Ovary (tissue), 9 donors: ENCODE results near the gene SNTB2. TPM values are rescaled to one million over a fixed set of nuclear protein-coding genes. Genes with fewer than 3 reads are reported as not detected.

Source experiments
- DNase-seq, 5 donors: peaks; one replicate each; pipeline ENCODE4 v3.0.0-alpha.2; 2019 to 2020
- H3K27ac ChIP-seq, 2 donors: fragments of 200-600 bp; one replicate each; pipeline versions ENCODE4 v1.5.1 to v1.8.0; 2019 to 2022
- H3K27me3 ChIP-seq: fragments of 200-600 bp; one replicate; pipeline ENCODE4 v1.8.0; 2022
- H3K36me3 ChIP-seq: fragments of 200-600 bp; sonication (generic); one replicate; pipeline ENCODE4 v1.5.1; 2019
- H3K4me1 ChIP-seq: one replicate; pipeline ENCODE4 v1.8.1; 2013; ENCODE audit warnings: mild to moderate bottlenecking, moderate library complexity; ENCODE audit not compliant: insufficient read depth
- H3K4me3 ChIP-seq: fragments of 200-600 bp; sonication (generic); one replicate; pipeline ENCODE4 v1.5.1; 2017
- H3K9me3 ChIP-seq, 2 donors: fragments of 200-600 bp in 1 of 2; sonication (generic) in 1 of 2; one replicate each; pipeline versions ENCODE4 v1.5.1 to v1.8.1; 2013 to 2019; ENCODE audit warnings: mild to moderate bottlenecking in 1 of 2, moderate library complexity in 1 of 2
- EP300 ChIP-seq: sonication (generic); formaldehyde crosslinking; IDR thresholded peaks from one replicate; pipeline ENCODE4 v1.6.1; 2017; ENCODE audit warnings: antibody characterized with exemption
- POLR2A ChIP-seq: fragments of 450-650 bp; IDR thresholded peaks from one replicate; pipeline ENCODE4 v1.6.1; 2017; ENCODE audit warnings: antibody characterized with exemption, mild to moderate bottlenecking, moderate library complexity
- WGBS, 3 donors: extraction: QIAGEN DNeasy Blood & Tissue Kit in 1 of 3; methylation state at CpG; one replicate each; pipeline versions ENCODE4 v1.1.5 to v1.1.7; 2013 to 2017; 5-methylcytosine and 5-hydroxymethylcytosine counted together
- intact Hi-C, 4 donors: fragments of 100-400 bp; cut with DNase I; formaldehyde crosslinking; loops; one replicate each; pipeline versions ENCODE4 v1.11.0 to v1.15.1; 2022 to 2023
- polyA plus RNA-seq, 2 donors: library from polyadenylated mRNA; stranded (reverse); fragments of 200-250 nt in 1 of 2; fragments of 350-450 nt in 1 of 2; fragmentation: Illumina TruSeq in 1 of 2; extraction: RNeasy Lipid Tissue Mini Kit (QIAGEN cat#74804) in 1 of 2; gene quantifications; one replicate each; pipeline ENCODE4 v1.2.3, GENCODE V29; 2013 to 2014
- total RNA-seq, 7 donors: library from RNA; depleted of rRNA in 2 of 7; stranded (reverse); fragments of >200 nt in 2 of 7; fragmentation: NEBNext Ultra II Directional in 3 of 7; extraction: Animal tissue kit (Norgen Biotek cat#: 25700) in 3 of 7; gene quantifications; one replicate each; pipeline versions ENCODE4 v1.1.0 to v1.2.4, GENCODE V29; 2016 to 2023
- TF ChIP-seq, protein P1 (sequence below), 3 donors: fragments of 450-650 bp in 2 of 3; fragments of 200-600 bp in 1 of 3; IDR thresholded peaks; one replicate each; pipeline versions ENCODE4 v1.5.1 to v1.8.0; 2016 to 2022; ENCODE audit warnings: antibody characterized with exemption in 3 of 3, mild to moderate bottlenecking in 1 of 3
- donor health status: DM: no; HTN: no; CAD: no; lungs with moderate emphysema.
- donor health status: DM: no; HTN: no; CAD: no.
- donor health status: Bipolar disorder and iron deficiency.
- donor health status: DM: yes; HTN: yes; CAD: no.
- donor health status: DM: no; HTN: no; CAD: no.
- donor health status: DM: yes; HTN: yes; CAD: no.

Gene SNTB2
- total and polyA plus RNA-seq, 9 donors, result 9.4 to 51.8 (median 36.9) TPM

DNA sequence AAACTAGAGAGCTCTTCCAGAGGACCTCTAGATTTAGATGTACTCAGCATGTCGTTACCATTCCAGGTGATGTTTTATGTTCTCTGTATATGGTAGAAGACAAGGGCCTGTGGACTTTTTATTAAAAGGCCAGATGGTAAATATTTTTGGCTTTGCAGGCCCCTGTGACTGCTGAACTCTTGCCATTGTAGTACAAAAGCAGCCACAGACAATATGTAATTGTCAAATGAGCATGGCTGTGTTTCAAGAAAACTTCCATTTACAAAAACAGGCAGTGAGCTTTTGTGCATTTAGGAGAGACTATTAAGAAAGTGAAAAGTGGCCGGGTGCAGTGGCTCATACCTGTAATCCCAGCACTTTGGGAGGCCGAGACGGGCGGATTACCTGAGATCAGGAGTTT, 157.2 kb downstream of the SNTB2 start:
- no peak for TF ChIP-seq EP300
- TF ChIP-seq, protein P1, sequence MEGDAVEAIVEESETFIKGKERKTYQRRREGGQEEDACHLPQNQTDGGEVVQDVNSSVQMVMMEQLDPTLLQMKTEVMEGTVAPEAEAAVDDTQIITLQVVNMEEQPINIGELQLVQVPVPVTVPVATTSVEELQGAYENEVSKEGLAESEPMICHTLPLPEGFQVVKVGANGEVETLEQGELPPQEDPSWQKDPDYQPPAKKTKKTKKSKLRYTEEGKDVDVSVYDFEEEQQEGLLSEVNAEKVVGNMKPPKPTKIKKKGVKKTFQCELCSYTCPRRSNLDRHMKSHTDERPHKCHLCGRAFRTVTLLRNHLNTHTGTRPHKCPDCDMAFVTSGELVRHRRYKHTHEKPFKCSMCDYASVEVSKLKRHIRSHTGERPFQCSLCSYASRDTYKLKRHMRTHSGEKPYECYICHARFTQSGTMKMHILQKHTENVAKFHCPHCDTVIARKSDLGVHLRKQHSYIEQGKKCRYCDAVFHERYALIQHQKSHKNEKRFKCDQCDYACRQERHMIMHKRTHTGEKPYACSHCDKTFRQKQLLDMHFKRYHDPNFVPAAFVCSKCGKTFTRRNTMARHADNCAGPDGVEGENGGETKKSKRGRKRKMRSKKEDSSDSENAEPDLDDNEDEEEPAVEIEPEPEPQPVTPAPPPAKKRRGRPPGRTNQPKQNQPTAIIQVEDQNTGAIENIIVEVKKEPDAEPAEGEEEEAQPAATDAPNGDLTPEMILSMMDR (IDR thresholded peaks at IDR 0.05), result no peak
- no peak for DNase-seq
- H3K27me3 ChIP-seq, result no peaks in the 10 kb centered on the region
- peaks cover 6% of the 10 kb centered on the region for H3K4me1 ChIP-seq
- no peak overlapping the region for H3K4me3 ChIP-seq
- H3K9me3 ChIP-seq, result no peaks in the 10 kb centered on the region
- intact Hi-C loops, result no loop called here
- WGBS, 3 donors, result 91 to 94% (median 92%) methylated on average over 5 of the region's 5 CpGs
- H3K27ac ChIP-seq, result no peak overlapping the region
- H3K36me3 ChIP-seq, result no peaks in the 10 kb centered on the region

DNA sequence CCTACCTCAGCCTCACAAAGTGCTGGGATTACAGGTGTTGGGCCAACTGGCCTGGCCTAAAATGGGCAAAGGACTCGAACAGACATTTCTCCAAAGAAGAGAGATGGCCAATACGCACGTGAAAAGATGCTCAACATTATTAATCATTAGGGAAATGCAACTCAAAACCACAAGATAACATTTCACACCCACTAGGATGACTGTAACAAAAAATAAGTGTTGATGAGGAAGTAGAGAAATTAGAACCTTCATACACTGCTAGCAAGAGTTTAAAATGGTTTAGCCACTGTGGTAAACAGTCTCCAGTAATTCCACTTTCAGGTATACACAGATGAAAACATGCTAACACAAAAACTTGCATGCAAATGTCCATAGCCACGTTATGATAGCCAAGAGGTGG, 159.0 kb downstream of the SNTB2 start:
- no peaks in the 10 kb centered on the region for H3K36me3 ChIP-seq
- no peak for DNase-seq
- no peak for TF ChIP-seq EP300
- TF ChIP-seq POLR2A, result no peak
- TF ChIP-seq, protein P1 (IDR thresholded peaks at IDR 0.05), result no peak
- intact Hi-C loops, result no loop called here
- H3K27ac ChIP-seq, result no peak overlapping the region
- H3K27me3 ChIP-seq, result no peaks in the 10 kb centered on the region
- H3K9me3 ChIP-seq, result no peaks in the 10 kb centered on the region
- H3K4me1 ChIP-seq, result no peaks in the 10 kb centered on the region
- 73 to 80% (median 77%) methylated on average over 4 of the region's 4 CpGs for WGBS, 3 donors
- H3K4me3 ChIP-seq, result no peak overlapping the region

DNA sequence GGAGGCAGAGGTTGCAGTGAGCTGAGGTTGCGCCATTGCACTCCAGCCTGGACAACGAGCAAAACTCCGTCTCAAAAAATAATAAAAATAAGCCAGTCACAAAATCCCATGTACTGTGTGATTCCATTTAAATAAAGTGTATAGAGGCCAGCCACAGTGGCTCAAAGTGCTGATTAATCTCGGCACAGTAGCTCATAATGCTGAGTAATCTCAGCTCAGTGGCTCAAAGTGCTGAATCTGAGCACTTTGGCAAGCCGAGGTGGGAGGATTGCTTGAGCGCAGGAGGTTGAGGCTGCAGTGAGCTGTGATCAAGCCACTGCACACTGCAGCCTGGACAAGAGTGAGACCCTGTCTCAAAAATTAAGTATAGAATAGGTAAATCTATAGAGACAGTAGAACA, 159.7 kb downstream of the SNTB2 start:
- H3K27ac ChIP-seq, result no peak overlapping the region
- H3K9me3 ChIP-seq, result no peaks in the 10 kb centered on the region
- H3K4me1 ChIP-seq, result no peaks in the 10 kb centered on the region
- no peaks in the 10 kb centered on the region for H3K36me3 ChIP-seq
- WGBS, 3 donors, result 81 to 84% (median 84%) methylated on average over 6 of the region's 6 CpGs
- intact Hi-C loops, result no loop called here
- H3K27me3 ChIP-seq, result no peaks in the 10 kb centered on the region
- TF ChIP-seq, protein P1 (IDR thresholded peaks at IDR 0.05), result no peak
- TF ChIP-seq POLR2A, result no peak
- TF ChIP-seq EP300, result no peak
- H3K4me3 ChIP-seq, result no peak overlapping the region
- no peak for DNase-seq

DNA sequence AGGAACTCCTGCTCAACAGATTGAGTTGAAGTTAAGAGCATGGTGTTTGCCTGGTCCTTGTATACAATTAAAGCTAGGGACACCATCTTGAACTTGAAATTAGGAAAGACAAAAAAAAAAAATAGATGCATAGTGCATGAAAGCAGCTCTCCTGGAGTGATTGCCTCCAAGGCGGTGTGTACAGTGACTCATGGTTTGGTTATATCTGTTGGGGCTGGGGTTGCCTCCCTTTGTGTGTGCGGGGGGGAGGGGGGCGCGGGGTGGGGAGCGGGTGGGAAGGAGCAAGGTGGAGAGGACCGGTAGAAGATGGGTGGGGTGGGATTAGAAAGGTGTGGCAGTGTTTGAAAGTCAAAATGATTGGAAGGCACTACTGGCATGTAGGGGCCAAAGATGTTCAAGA, 161.3 kb downstream of the SNTB2 start:
- Histone ChIP-seq H3K4me1 (no peaks in the 10 kb centered on the region), H3K36me3 (no peaks in the 10 kb centered on the region), H3K4me3 (no peak overlapping the region), H3K27ac (no peak overlapping the region), H3K27me3 (no peaks in the 10 kb centered on the region), H3K9me3 (no peaks in the 10 kb centered on the region)
- no peak for TF ChIP-seq EP300
- TF ChIP-seq, protein P1 (IDR thresholded peaks at IDR 0.05), result no peak
- no peak for TF ChIP-seq POLR2A
- intact Hi-C loops, result no loop called here
- DNase-seq, result no peak
- WGBS, 3 donors, result 90 to 94% (median 92%) methylated on average over 6 of the region's 6 CpGs

DNA sequence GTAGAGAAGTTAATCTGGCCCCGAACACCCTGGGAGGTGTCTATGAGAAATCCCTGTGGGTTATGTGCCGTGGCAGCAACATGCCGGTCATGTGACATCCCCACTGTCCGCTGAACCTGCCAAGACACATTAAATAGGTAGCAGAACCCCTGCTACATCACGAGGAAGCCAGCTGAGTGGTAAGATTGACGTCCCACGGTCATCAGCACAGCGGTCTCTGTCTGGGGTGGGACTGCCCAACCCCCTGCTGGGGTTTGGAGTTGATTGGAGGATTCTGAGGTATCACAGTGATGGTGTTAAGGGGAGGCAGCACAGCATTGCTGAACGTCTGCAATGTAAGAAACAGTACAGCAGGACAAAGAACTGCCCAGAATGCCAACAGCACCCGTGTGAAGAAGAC, 162.6 kb downstream of the SNTB2 start:
- no peak overlapping the region for H3K27ac ChIP-seq
- H3K36me3 ChIP-seq, result no peaks in the 10 kb centered on the region
- H3K9me3 ChIP-seq, result no peaks in the 10 kb centered on the region
- H3K4me3 ChIP-seq, result no peak overlapping the region
- no peaks in the 10 kb centered on the region for H3K4me1 ChIP-seq
- H3K27me3 ChIP-seq, result no peaks in the 10 kb centered on the region
- 80 to 90% (median 86%) methylated on average over 10 of the region's 10 CpGs for WGBS, 3 donors
- intact Hi-C loops, result no loop called here
- TF ChIP-seq EP300 (no peak), POLR2A (no peak)
- TF ChIP-seq, protein P1 (IDR thresholded peaks at IDR 0.05), result no peak
- DNase-seq, result no peak
